HepG2 (cell line): ENCODE measurements around the gene ABHD17A.

ENCODE experiments used
- POLR2AphosphoS5 ChIP-seq: IDR thresholded peaks from 2 replicates; pipeline ENCODE4 v1.6.1; 2012; ENCODE audit warnings: low read depth, low read length
- STAT5B ChIP-seq: sonication (generic); formaldehyde crosslinking; IDR thresholded peaks from 2 replicates; pipeline ENCODE4 v1.4.0; 2020; ENCODE audit warnings: missing genetic modification reagents
- TF ChIP-seq, protein P1 (sequence below): sonication (generic); formaldehyde crosslinking; IDR thresholded peaks from 2 replicates; pipeline ENCODE4 v1.8.1; 2022; ENCODE audit warnings: mild to moderate bottlenecking, missing genetic modification reagents
- TF ChIP-seq, protein P2 (sequence below): sonication (generic); formaldehyde crosslinking; conservative IDR thresholded peaks from 2 replicates; pipeline ENCODE4 v1.5.0; 2020; ENCODE audit warnings: missing genetic modification reagents
- TF ChIP-seq, protein P3 (sequence below): sonication (generic); formaldehyde crosslinking; IDR thresholded peaks from 2 replicates; pipeline ENCODE4 v1.5.0; 2020; ENCODE audit warnings: mild to moderate bottlenecking, missing genetic modification reagents, moderate library complexity

DNA sequence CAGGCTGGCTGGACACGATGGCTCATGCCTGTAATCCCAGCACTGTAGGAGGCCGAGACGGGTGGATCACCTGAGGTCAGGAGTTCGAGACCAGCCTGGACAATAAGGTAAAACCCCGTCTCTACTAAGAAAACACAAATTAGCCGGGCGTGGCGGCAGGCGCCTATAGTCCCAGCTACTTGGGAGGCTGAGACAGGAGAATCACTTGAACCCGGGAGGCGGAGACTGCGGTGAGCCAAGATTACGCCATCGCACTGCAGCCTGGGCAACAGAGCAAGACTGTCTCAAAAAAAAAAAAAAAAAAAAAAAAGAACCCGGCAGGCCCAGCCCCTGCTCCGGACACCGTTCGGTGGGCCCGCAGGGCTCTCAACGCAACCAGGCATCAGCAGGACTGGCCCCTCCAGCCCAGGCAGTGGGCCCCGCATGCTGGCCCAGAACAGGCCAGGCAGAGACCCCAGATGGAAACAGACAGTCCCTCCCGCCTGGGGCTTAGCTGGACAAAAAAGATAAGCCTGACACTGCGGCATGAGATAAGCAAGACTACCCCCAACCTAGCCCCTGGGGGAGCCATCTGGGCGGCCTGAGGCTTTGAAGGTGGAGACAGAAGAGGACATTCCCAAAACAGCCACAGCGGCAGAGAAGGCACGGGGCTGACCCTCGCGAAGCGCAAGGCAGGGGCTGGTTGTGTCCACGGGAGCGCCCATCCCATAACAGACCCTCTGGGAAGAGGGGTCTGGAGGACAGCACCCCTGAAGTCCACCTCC is 48.7 kb downstream of the ABHD17A start:
- TF ChIP-seq STAT5B (CRISPR knock-in tag) (no peak), POLR2AphosphoS5 (no peak)
- TF ChIP-seq, protein P1, sequence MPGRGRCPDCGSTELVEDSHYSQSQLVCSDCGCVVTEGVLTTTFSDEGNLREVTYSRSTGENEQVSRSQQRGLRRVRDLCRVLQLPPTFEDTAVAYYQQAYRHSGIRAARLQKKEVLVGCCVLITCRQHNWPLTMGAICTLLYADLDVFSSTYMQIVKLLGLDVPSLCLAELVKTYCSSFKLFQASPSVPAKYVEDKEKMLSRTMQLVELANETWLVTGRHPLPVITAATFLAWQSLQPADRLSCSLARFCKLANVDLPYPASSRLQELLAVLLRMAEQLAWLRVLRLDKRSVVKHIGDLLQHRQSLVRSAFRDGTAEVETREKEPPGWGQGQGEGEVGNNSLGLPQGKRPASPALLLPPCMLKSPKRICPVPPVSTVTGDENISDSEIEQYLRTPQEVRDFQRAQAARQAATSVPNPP: no peak
- TF ChIP-seq, protein P2, sequence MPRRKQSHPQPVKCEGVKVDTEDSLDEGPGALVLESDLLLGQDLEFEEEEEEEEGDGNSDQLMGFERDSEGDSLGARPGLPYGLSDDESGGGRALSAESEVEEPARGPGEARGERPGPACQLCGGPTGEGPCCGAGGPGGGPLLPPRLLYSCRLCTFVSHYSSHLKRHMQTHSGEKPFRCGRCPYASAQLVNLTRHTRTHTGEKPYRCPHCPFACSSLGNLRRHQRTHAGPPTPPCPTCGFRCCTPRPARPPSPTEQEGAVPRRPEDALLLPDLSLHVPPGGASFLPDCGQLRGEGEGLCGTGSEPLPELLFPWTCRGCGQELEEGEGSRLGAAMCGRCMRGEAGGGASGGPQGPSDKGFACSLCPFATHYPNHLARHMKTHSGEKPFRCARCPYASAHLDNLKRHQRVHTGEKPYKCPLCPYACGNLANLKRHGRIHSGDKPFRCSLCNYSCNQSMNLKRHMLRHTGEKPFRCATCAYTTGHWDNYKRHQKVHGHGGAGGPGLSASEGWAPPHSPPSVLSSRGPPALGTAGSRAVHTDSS: no peak
- TF ChIP-seq, protein P3, sequence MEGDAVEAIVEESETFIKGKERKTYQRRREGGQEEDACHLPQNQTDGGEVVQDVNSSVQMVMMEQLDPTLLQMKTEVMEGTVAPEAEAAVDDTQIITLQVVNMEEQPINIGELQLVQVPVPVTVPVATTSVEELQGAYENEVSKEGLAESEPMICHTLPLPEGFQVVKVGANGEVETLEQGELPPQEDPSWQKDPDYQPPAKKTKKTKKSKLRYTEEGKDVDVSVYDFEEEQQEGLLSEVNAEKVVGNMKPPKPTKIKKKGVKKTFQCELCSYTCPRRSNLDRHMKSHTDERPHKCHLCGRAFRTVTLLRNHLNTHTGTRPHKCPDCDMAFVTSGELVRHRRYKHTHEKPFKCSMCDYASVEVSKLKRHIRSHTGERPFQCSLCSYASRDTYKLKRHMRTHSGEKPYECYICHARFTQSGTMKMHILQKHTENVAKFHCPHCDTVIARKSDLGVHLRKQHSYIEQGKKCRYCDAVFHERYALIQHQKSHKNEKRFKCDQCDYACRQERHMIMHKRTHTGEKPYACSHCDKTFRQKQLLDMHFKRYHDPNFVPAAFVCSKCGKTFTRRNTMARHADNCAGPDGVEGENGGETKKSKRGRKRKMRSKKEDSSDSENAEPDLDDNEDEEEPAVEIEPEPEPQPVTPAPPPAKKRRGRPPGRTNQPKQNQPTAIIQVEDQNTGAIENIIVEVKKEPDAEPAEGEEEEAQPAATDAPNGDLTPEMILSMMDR (CRISPR knock-in tag): no peak
